Neural progenitor cell (in vitro differentiated cells): Measurements from ENCODE around the gene FATE1. TPM values are rescaled to one million over a fixed set of nuclear protein-coding genes. Genes with fewer than 3 reads are reported as not detected.

Experiments used
- DNase-seq: peaks from one replicate; pipeline ENCODE4 v3.0.0-alpha.2; 2016; ENCODE audit warnings: low spot score
- H2AFZ ChIP-seq: fragments of 200-600 bp; sonication (generic); replicated peaks from 2 replicates; pipeline ENCODE4 v1.6.1; 2016; ENCODE audit warnings: antibody characterized with exemption
- H3F3A ChIP-seq: fragments of 200-600 bp; sonication (generic); 2 replicates; pipeline ENCODE4 v1.6.1; 2016; ENCODE audit warnings: antibody characterized with exemption, low read depth
- H3K27ac ChIP-seq: fragments of 200-600 bp; sonication (generic); 2 replicates; pipeline ENCODE4 v1.5.1; 2016; ENCODE audit warnings: mild to moderate bottlenecking
- H3K27me3 ChIP-seq: fragments of 200-600 bp; sonication (generic); 2 replicates; pipeline ENCODE4 v1.6.1; 2016; ENCODE audit warnings: mild to moderate bottlenecking, moderate library complexity
- H3K36me3 ChIP-seq: fragments of 200-600 bp; sonication (generic); 2 replicates; pipeline ENCODE4 v1.5.1; 2016
- H3K4me1 ChIP-seq: fragments of 200-600 bp; sonication (generic); 2 replicates; pipeline ENCODE4 v1.6.1; 2016; ENCODE audit warnings: mixed run types
- H3K4me2 ChIP-seq: fragments of 200-600 bp; sonication (generic); 2 replicates; pipeline ENCODE4 v1.6.1; 2016
- H3K4me3 ChIP-seq: fragments of 200-600 bp; sonication (generic); 2 replicates; pipeline ENCODE4 v1.5.1; 2016
- H3K79me2 ChIP-seq: fragments of 200-600 bp; sonication (generic); 2 replicates; pipeline ENCODE4 v1.6.1; 2016; ENCODE audit warnings: low read depth
- H3K9ac ChIP-seq: fragments of 200-600 bp; sonication (generic); 2 replicates; pipeline ENCODE4 v1.6.1; 2016
- H3K9me3 ChIP-seq: fragments of 200-600 bp; sonication (generic); 2 replicates; pipeline ENCODE4 v1.5.1; 2016; ENCODE audit warnings: low read depth
- H4K20me1 ChIP-seq: fragments of 200-600 bp; sonication (generic); 2 replicates; pipeline ENCODE4 v1.6.1; 2016; ENCODE audit warnings: low read depth
- H3K27ac Mint-ChIP-seq: 3 replicates; pipeline ENCODE4 v1.8.0; 2021; ENCODE audit warnings: mixed read lengths
- H3K27me3 Mint-ChIP-seq: 2 replicates; pipeline ENCODE4 v1.8.0; 2022; ENCODE audit warnings: low read depth, mild to moderate bottlenecking, inconsistent platforms, moderate library complexity, mixed read lengths; ENCODE audit not compliant: insufficient read depth
- H3K36me3 Mint-ChIP-seq: 3 replicates; pipeline ENCODE4 v1.8.0; 2021; ENCODE audit warnings: mixed read lengths
- H3K4me1 Mint-ChIP-seq: 3 replicates; pipeline ENCODE4 v1.8.0; 2021; ENCODE audit warnings: mixed read lengths
- H3K4me3 Mint-ChIP-seq: 3 replicates; pipeline ENCODE4 v1.8.0; 2021; ENCODE audit warnings: mild to moderate bottlenecking, moderate library complexity, mixed read lengths
- H3K9me3 Mint-ChIP-seq: 3 replicates; pipeline ENCODE4 v1.8.0; 2020; ENCODE audit warnings: mixed read lengths
- CTCF ChIP-seq: fragments of 200-600 bp; sonication (generic); IDR thresholded peaks from 2 replicates; pipeline ENCODE4 v1.5.1; 2017; ENCODE audit warnings: antibody characterized with exemption, mild to moderate bottlenecking
- EZH2 ChIP-seq: fragments of 200-600 bp; sonication (generic); IDR thresholded peaks from 2 replicates; pipeline ENCODE4 v1.6.1; 2017; ENCODE audit warnings: antibody characterized with exemption, mild to moderate bottlenecking, moderate library complexity
- EZH2phosphoT487 ChIP-seq: fragments of 200-600 bp; sonication (generic); IDR thresholded peaks from 2 replicates; pipeline ENCODE4 v1.6.1; 2017; ENCODE audit warnings: antibody characterized with exemption
- total RNA-seq: library from RNA; depleted of rRNA; stranded (reverse); fragments of >200 nt; gene quantifications from 2 replicates; pipeline ENCODE4 v1.2.3, GENCODE V29; 2015; ENCODE audit warnings: low replicate concordance

The FATE1 gene
- total RNA-seq, 1 donor from 2014 or later: not detected

GRCh38 chrX:151759041-151759708 is 43.3 kb downstream of the FATE1 start:
- Histone ChIP-seq H3K27me3 (no peaks in the 10 kb centered on the region), H4K20me1 (no peaks in the 10 kb centered on the region), H3K9ac (no peak overlapping the region), H3K4me2 (no peak overlapping the region), H3K27ac (no peak overlapping the region), H3K9me3 (no peaks in the 10 kb centered on the region), H3K36me3 (no peaks in the 10 kb centered on the region), H3K79me2 (no peaks in the 10 kb centered on the region), H2AFZ (no peak overlapping the region), H3F3A (no peaks in the 10 kb centered on the region), H3K4me3 (no peak overlapping the region), H3K4me1 (no peaks in the 10 kb centered on the region)
- H3K4me3 Mint-ChIP-seq: no peak overlapping the region
- no peak overlapping the region for H3K27ac Mint-ChIP-seq
- H3K9me3 Mint-ChIP-seq: peaks cover 3% of the 10 kb centered on the region
- DNase-seq: no peak
- no peaks in the 10 kb centered on the region for H3K4me1 Mint-ChIP-seq
- TF ChIP-seq EZH2phosphoT487 (no peak), CTCF (no peak), EZH2 (no peak)
- no peaks in the 10 kb centered on the region for H3K36me3 Mint-ChIP-seq
- peaks cover 3% of the 10 kb centered on the region for H3K27me3 Mint-ChIP-seq

GRCh38 chrX:151762802-151763201 is 47.0 kb downstream of the FATE1 start:
- Histone ChIP-seq H3K4me2 (no peak overlapping the region), H3K27me3 (no peaks in the 10 kb centered on the region), H3K4me3 (no peak overlapping the region), H3K9ac (no peak overlapping the region), H3K4me1 (no peaks in the 10 kb centered on the region), H3K36me3 (no peaks in the 10 kb centered on the region), H3F3A (no peaks in the 10 kb centered on the region), H3K9me3 (no peaks in the 10 kb centered on the region), H2AFZ (no peak overlapping the region), H3K27ac (no peak overlapping the region), H4K20me1 (no peaks in the 10 kb centered on the region), H3K79me2 (no peaks in the 10 kb centered on the region)
- Mint-ChIP-seq H3K4me3 (no peak overlapping the region), H3K27ac (no peak overlapping the region), H3K27me3 (no peaks in the 10 kb centered on the region), H3K4me1 (no peaks in the 10 kb centered on the region), H3K9me3 (peaks cover 9% of the 10 kb centered on the region), H3K36me3 (no peaks in the 10 kb centered on the region)
- no peak for TF ChIP-seq CTCF
- TF ChIP-seq EZH2phosphoT487: no peak
- TF ChIP-seq EZH2: no peak
- no peak for DNase-seq

GRCh38 chrX:151763711-151764110 is 47.9 kb downstream of the FATE1 start:
- H3K4me3 ChIP-seq: no peak overlapping the region
- no peak overlapping the region for H3K9ac ChIP-seq
- no peaks in the 10 kb centered on the region for H3K4me1 ChIP-seq
- no peak for DNase-seq
- Mint-ChIP-seq H3K27ac (no peak overlapping the region), H3K36me3 (no peaks in the 10 kb centered on the region), H3K4me1 (no peaks in the 10 kb centered on the region), H3K4me3 (no peak overlapping the region), H3K27me3 (no peaks in the 10 kb centered on the region), H3K9me3 (peaks cover 9% of the 10 kb centered on the region)
- H3K27ac ChIP-seq: no peak overlapping the region
- H4K20me1 ChIP-seq: no peaks in the 10 kb centered on the region
- no peaks in the 10 kb centered on the region for H3K9me3 ChIP-seq
- no peak overlapping the region for H3K4me2 ChIP-seq
- H3K79me2 ChIP-seq: no peaks in the 10 kb centered on the region
- H3K27me3 ChIP-seq: no peaks in the 10 kb centered on the region
- no peaks in the 10 kb centered on the region for H3F3A ChIP-seq
- H3K36me3 ChIP-seq: no peaks in the 10 kb centered on the region
- no peak overlapping the region for H2AFZ ChIP-seq
- no peak for TF ChIP-seq EZH2phosphoT487

DNA sequence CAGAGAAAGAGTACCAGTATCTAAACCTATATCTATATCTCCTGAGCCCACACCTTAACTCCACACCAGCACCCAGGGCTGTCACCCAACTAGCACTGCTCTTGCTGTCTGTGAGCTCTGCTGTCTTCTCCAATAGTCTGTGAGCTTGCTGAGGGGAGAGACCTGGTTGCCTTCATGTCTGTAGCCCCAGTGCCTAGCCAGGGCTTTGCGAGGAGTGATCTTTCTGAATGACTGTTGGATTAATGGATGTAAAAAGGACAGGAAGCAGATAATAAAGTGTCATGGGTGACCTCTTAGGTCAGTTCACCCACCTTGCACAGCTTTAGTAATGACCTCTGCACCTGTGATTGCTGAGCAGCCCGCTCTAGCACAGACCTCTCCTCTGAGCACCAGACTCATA is 49.2 kb downstream of the FATE1 start:
- Mint-ChIP-seq H3K4me1 (no peaks in the 10 kb centered on the region), H3K27ac (no peak overlapping the region), H3K27me3 (no peaks in the 10 kb centered on the region), H3K4me3 (no peak overlapping the region), H3K9me3 (peaks cover 9% of the 10 kb centered on the region), H3K36me3 (no peaks in the 10 kb centered on the region)
- no peak overlapping the region for H3K9ac ChIP-seq
- H3K27ac ChIP-seq: no peak overlapping the region
- DNase-seq: no peak
- no peaks in the 10 kb centered on the region for H3K79me2 ChIP-seq
- TF ChIP-seq EZH2phosphoT487 (no peak), EZH2 (no peak), CTCF (no peak)
- no peak overlapping the region for H3K4me3 ChIP-seq
- peaks cover 7% of the 10 kb centered on the region for H3K9me3 ChIP-seq
- no peak overlapping the region for H3K4me2 ChIP-seq
- no peak overlapping the region for H2AFZ ChIP-seq
- H3K36me3 ChIP-seq: no peaks in the 10 kb centered on the region
- H3K4me1 ChIP-seq: no peaks in the 10 kb centered on the region
- no peaks in the 10 kb centered on the region for H3F3A ChIP-seq
- no peaks in the 10 kb centered on the region for H3K27me3 ChIP-seq
- H4K20me1 ChIP-seq: no peaks in the 10 kb centered on the region
